IPS-18c (cell line): ENCODE results near the gene GDNF.

Experiments used
- H3K4me3 ChIP-seq: 2 replicates; pipeline ENCODE4 v1.7.0; 2013; ENCODE audit warnings: low read depth, mild to moderate bottlenecking, low read length, moderate library complexity; ENCODE audit not compliant: insufficient read depth
- H3K9me3 ChIP-seq: one replicate; pipeline ENCODE4 v1.6.1; 2013; ENCODE audit warnings: mild to moderate bottlenecking, low read length, moderate library complexity; ENCODE audit not compliant: control insufficient read depth, insufficient read depth

Gene GDNF

GRCh38 chr5:37855438-37855837 lies 15.6 kb upstream of the GDNF start:
- no peaks in the 10 kb centered on the region for H3K9me3 ChIP-seq
- no peak overlapping the region for H3K4me3 ChIP-seq

GRCh38 chr5:37851305-37851704 lies 11.5 kb upstream of the GDNF start:
- Histone ChIP-seq H3K9me3 (no peaks in the 10 kb centered on the region), H3K4me3 (no peak overlapping the region)

GRCh38 chr5:37850226-37850865 lies 10.5 kb upstream of the GDNF start:
- Histone ChIP-seq H3K4me3 (no peak overlapping the region), H3K9me3 (no peaks in the 10 kb centered on the region)

GRCh38 chr5:37849641-37850040 lies 9.8 kb upstream of the GDNF start:
- Histone ChIP-seq H3K4me3 (no peak overlapping the region), H3K9me3 (no peaks in the 10 kb centered on the region)

- Histone ChIP-seq H3K9me3 (no peaks in the 10 kb centered on the region), H3K4me3 (no peak overlapping the region)
Observed at GRCh38 chr5:37847978-37848425, 8.2 kb upstream of the GDNF start.

GRCh38 chr5:37846786-37847310 lies 7.0 kb upstream of the GDNF start:
- H3K9me3 ChIP-seq = no peaks in the 10 kb centered on the region
- no peak overlapping the region for H3K4me3 ChIP-seq

GRCh38 chr5:37844009-37844408 lies 4.2 kb upstream of the GDNF start:
- Histone ChIP-seq H3K4me3 (no peak overlapping the region), H3K9me3 (no peaks in the 10 kb centered on the region)

- no peaks in the 10 kb centered on the region for H3K9me3 ChIP-seq
Observed at GRCh38 chr5:37842048-37842447, 2.2 kb upstream of the GDNF start.

GRCh38 chr5:37841203-37841602 lies 1.4 kb upstream of the GDNF start:
- Histone ChIP-seq H3K9me3 (peaks cover 2% of the 10 kb centered on the region), H3K4me3 (no peak overlapping the region)

More at GRCh38 chr5:37842048-37842447, 2.2 kb upstream of the GDNF start:
- no peak overlapping the region for H3K4me3 ChIP-seq

- Histone ChIP-seq H3K9me3 (peaks cover 2% of the 10 kb centered on the region), H3K4me3 (peak overlapping the region; percentile 40)
Observed at GRCh38 chr5:37840053-37841034, 503 bp upstream of the GDNF start.

- Histone ChIP-seq H3K4me3 (peak overlapping the region; percentile 40), H3K9me3 (peaks cover 4% of the 10 kb centered on the region)
Observed at GRCh38 chr5:37838933-37839341, 904 bp downstream of the GDNF start.

GRCh38 chr5:37838152-37838932 lies 1.5 kb downstream of the GDNF start:
- Histone ChIP-seq H3K4me3 (peak overlapping the region; percentile 40; the same call in 1 of the 2 replicates), H3K9me3 (peaks cover 4% of the 10 kb centered on the region)

GRCh38 chr5:37837414-37838032 lies 2.3 kb downstream of the GDNF start:
- peak overlapping the region; percentile 51 for H3K4me3 ChIP-seq

GRCh38 chr5:37836592-37837413 lies 3.0 kb downstream of the GDNF start:
- peak overlapping the region; percentile 51 for H3K4me3 ChIP-seq
- peaks cover 4% of the 10 kb centered on the region for H3K9me3 ChIP-seq

More at GRCh38 chr5:37837414-37838032, 2.3 kb downstream of the GDNF start:
- peaks cover 4% of the 10 kb centered on the region for H3K9me3 ChIP-seq

GRCh38 chr5:37836235-37836591 lies 3.6 kb downstream of the GDNF start:
- peak overlapping the region; percentile 51 for H3K4me3 ChIP-seq
- peaks cover 4% of the 10 kb centered on the region for H3K9me3 ChIP-seq

GRCh38 chr5:37835380-37835973 lies 4.4 kb downstream of the GDNF start:
- H3K9me3 ChIP-seq = peaks cover 4% of the 10 kb centered on the region
- peak overlapping the region; percentile 50; the same call in 1 of the 2 replicates for H3K4me3 ChIP-seq
